GM19468 (cell line): ENCODE results near the gene GAGE13.
"Not testable (repeated sequence)": the region's sequence is repeated elsewhere in the genome, so short reads cannot be mapped to it uniquely, and the experiment has no call there.

Experiments used
- ATAC-seq: cut with Tn5 transposase; IDR thresholded peaks from one replicate; pipeline ENCODE4 v1.9.1; 2021; ENCODE audit warnings: mild to moderate bottlenecking, moderate library complexity, moderate number of reproducible peaks; ENCODE audit not compliant: unreplicated experiment; ENCODE audit errors: extremely low read depth

The GAGE13 gene

GRCh38 chrX:49331282-49331681 lies at the start of gene GAGE13:
GAGE13 (plus strand) TSS chrX:49331582; CDS start chrX:49332738, 1,156 bp downstream.
- ATAC-seq = not testable (repeated sequence)

- ATAC-seq = no peak
These were observed 48.8 kb upstream of the GAGE13 start for GRCh38 chrX:49282647-49283011.

- ATAC-seq = no peak
These were observed 47.2 kb upstream of the GAGE13 start for GRCh38 chrX:49284212-49284611.

- ATAC-seq = no peak
These were observed 45.2 kb upstream of the GAGE13 start for GRCh38 chrX:49286136-49286535.

GRCh38 chrX:49286581-49286980 lies 44.8 kb upstream of the GAGE13 start:
- ATAC-seq = no peak

GRCh38 chrX:49287665-49288064 lies 43.7 kb upstream of the GAGE13 start:
- ATAC-seq = no peak

GRCh38 chrX:49290215-49290614 lies 41.2 kb upstream of the GAGE13 start:
- ATAC-seq = no peak

GRCh38 chrX:49291615-49292337 lies 39.6 kb upstream of the GAGE13 start:
- no peak for ATAC-seq

GRCh38 chrX:49292400-49293362 lies 38.7 kb upstream of the GAGE13 start:
- ATAC-seq = no peak

GRCh38 chrX:49299293-49299692 lies 32.1 kb upstream of the GAGE13 start:
- ATAC-seq = not testable (repeated sequence)

- no peak for ATAC-seq
These were observed 30.7 kb upstream of the GAGE13 start for GRCh38 chrX:49300703-49301102.

GRCh38 chrX:49303346-49303745 lies 28.0 kb upstream of the GAGE13 start, which contains the start of gene GAGE10:
GAGE10 (plus strand) TSS chrX:49303646; CDS start chrX:49304860, 1,214 bp downstream.
- ATAC-seq = no peak

- ATAC-seq = not testable (repeated sequence)
These were observed 23.6 kb upstream of the GAGE13 start for GRCh38 chrX:49307775-49308174.

- no peak for ATAC-seq
These were observed 22.6 kb upstream of the GAGE13 start for GRCh38 chrX:49308604-49309269.

GRCh38 chrX:49309401-49309981 lies 21.9 kb upstream of the GAGE13 start:
- no peak for ATAC-seq

GRCh38 chrX:49310371-49310770 lies 21.0 kb upstream of the GAGE13 start:
- no peak for ATAC-seq

- ATAC-seq = no peak
These were observed 19.2 kb upstream of the GAGE13 start for GRCh38 chrX:49312176-49312575.

GRCh38 chrX:49316085-49316484 lies 15.3 kb upstream of the GAGE13 start:
- ATAC-seq = no peak

- not testable (repeated sequence) for ATAC-seq
These were observed 9.6 kb upstream of the GAGE13 start, which contains the start of gene GAGE12J for GRCh38 chrX:49321737-49322136. GAGE12J (plus strand) TSS chrX:49322037; CDS start chrX:49323194, 1,157 bp downstream.

- not testable (repeated sequence) for ATAC-seq
These were observed 9.1 kb upstream of the GAGE13 start for GRCh38 chrX:49322266-49322665.
